Measurements from ENCODE around the gene SERPINB6. TPM values are rescaled to one million over a fixed set of nuclear protein-coding genes. Genes with fewer than 3 reads are reported as not detected.

SERPINB6 gene
- polyA plus RNA-seq, 2 donors = 86.1 to 95.7 TPM

Other genes starting within 250 kb of the SERPINB6 start
- under 1 TPM; 0.59 to 0.75 TPM for gene MYLK4, start 220.6 kb downstream of the SERPINB6 start, polyA plus RNA-seq
- 10 to 100 TPM; 50.0 to 71.2 TPM for gene WRNIP1, start 206.2 kb downstream of the SERPINB6 start, polyA plus RNA-seq
- 100 to 1,000 TPM; 302 to 549 TPM for gene SERPINB1, start 129.7 kb downstream of the SERPINB6 start, polyA plus RNA-seq
- 1 to 10 TPM; 1.7 to 4.3 TPM for gene SERPINB9, start 68.3 kb downstream of the SERPINB6 start, polyA plus RNA-seq
- gene NQO2, start 28.3 kb upstream of the SERPINB6 start, polyA plus RNA-seq = 10 to 100 TPM; 24.2 to 40.0 TPM
- 10 to 100 TPM; 11.1 to 13.3 TPM for gene RIPK1, start 96.9 kb upstream of the SERPINB6 start, polyA plus RNA-seq
- 10 to 100 TPM; 12.5 to 13.2 TPM for gene BPHL, start 147.1 kb upstream of the SERPINB6 start, polyA plus RNA-seq
- 100 to 1,000 TPM in 1 of 2 donors, 10 to 100 TPM in 1; 23.3 to 115 TPM for gene TUBB2A, start 186.0 kb upstream of the SERPINB6 start, polyA plus RNA-seq

All from esophagus (tissue), 2 donors.